ENCODE data around the gene PRUNE1.

The PRUNE1 gene

GRCh38 chr1:151005729-151006319 lies 2.4 kb upstream of the PRUNE1 start:
- no peak for DNase-seq (ENCODE audit: low read depth in 2 of 2)

- DNase-seq (ENCODE audit: low read depth in 2 of 2): no peak
Measured at GRCh38 chr1:151006327-151007052, 1.8 kb upstream of the PRUNE1 start, which contains the start of gene MINDY1. Gene MINDY1 (minus strand): TSS chr1:151006902. CDS start chr1:151002617, 4,285 bp downstream.

- no peak for DNase-seq (ENCODE audit: low read depth in 2 of 2)
Measured at GRCh38 chr1:151007853-151008243, 401 bp upstream of the PRUNE1 start.

GRCh38 chr1:151009206-151009587 lies 948 bp downstream of the PRUNE1 start:
- no peak for DNase-seq (ENCODE audit: low read depth in 2 of 2)

GRCh38 chr1:151009674-151010345 lies 1.6 kb downstream of the PRUNE1 start:
- DNase-seq (ENCODE audit: low read depth in 2 of 2): no peak

GRCh38 chr1:151010346-151010726 lies 2.1 kb downstream of the PRUNE1 start:
- no peak for DNase-seq (ENCODE audit: low read depth in 2 of 2)

- DNase-seq (ENCODE audit: low read depth in 2 of 2): no peak
Measured at GRCh38 chr1:151011154-151011850, 3.1 kb downstream of the PRUNE1 start.

- no peak for DNase-seq (ENCODE audit: low read depth in 2 of 2)
Measured at GRCh38 chr1:151012684-151013471, 4.6 kb downstream of the PRUNE1 start.

- DNase-seq (ENCODE audit: low read depth in 2 of 2): no peak
Measured at GRCh38 chr1:151013518-151013917, 5.3 kb downstream of the PRUNE1 start.

GRCh38 chr1:151024540-151025146 lies 16.4 kb downstream of the PRUNE1 start:
- peak; percentile 72 to 77 for DNase-seq (ENCODE audit: low read depth in 2 of 2)

GRCh38 chr1:151026460-151026859 lies 18.2 kb downstream of the PRUNE1 start:
- DNase-seq (ENCODE audit: low read depth in 2 of 2): no peak

GRCh38 chr1:151032164-151032563 lies 23.9 kb downstream of the PRUNE1 start:
- DNase-seq (ENCODE audit: low read depth in 2 of 2): no peak

GRCh38 chr1:151035167-151035566 lies 26.9 kb downstream of the PRUNE1 start:
- no peak for DNase-seq (ENCODE audit: low read depth in 2 of 2)

GRCh38 chr1:151036356-151036755 lies 28.1 kb downstream of the PRUNE1 start, which contains the start of gene BNIPL:
Gene BNIPL (plus strand): TSS chr1:151036586. CDS start chr1:151036726, 140 bp downstream.
- no peak for DNase-seq (ENCODE audit: low read depth in 2 of 2)

GRCh38 chr1:151037032-151037431 lies 28.8 kb downstream of the PRUNE1 start:
- no peak for DNase-seq (ENCODE audit: low read depth in 2 of 2)

GRCh38 chr1:151039521-151039920 lies 31.3 kb downstream of the PRUNE1 start:
- no peak for DNase-seq (ENCODE audit: low read depth in 2 of 2)

GRCh38 chr1:151043163-151043562 lies 34.9 kb downstream of the PRUNE1 start:
- no peak for DNase-seq (ENCODE audit: low read depth in 2 of 2)

- no peak for DNase-seq (ENCODE audit: low read depth in 2 of 2)
Measured at GRCh38 chr1:151047591-151047924, 39.3 kb downstream of the PRUNE1 start, which contains the start of gene C1orf56. Gene C1orf56 (plus strand): TSS chr1:151047751. CDS start chr1:151047848, 97 bp downstream.

GRCh38 chr1:151047925-151048644 lies 39.8 kb downstream of the PRUNE1 start:
- no peak for DNase-seq (ENCODE audit: low read depth in 2 of 2)

- no peak for DNase-seq (ENCODE audit: low read depth in 2 of 2)
Measured at GRCh38 chr1:151048645-151049032, 40.4 kb downstream of the PRUNE1 start.

All from stimulated activated CD4-positive, alpha-beta T cell treated with anti-CD3 and anti-CD28 coated beads, Interleukin-1b, Interleukin-23, amount 100 ng/mL, for 1 hour (primary cell).